Measurements from ENCODE around the gene CFAP68. TPM values are rescaled to one million over a fixed set of nuclear protein-coding genes. Genes with fewer than 3 reads are reported as not detected.

Gene CFAP68
- total RNA-seq, 6 experiments from 2014 or later = 10.6 to 22.9 (median 15.7) TPM

DNA sequence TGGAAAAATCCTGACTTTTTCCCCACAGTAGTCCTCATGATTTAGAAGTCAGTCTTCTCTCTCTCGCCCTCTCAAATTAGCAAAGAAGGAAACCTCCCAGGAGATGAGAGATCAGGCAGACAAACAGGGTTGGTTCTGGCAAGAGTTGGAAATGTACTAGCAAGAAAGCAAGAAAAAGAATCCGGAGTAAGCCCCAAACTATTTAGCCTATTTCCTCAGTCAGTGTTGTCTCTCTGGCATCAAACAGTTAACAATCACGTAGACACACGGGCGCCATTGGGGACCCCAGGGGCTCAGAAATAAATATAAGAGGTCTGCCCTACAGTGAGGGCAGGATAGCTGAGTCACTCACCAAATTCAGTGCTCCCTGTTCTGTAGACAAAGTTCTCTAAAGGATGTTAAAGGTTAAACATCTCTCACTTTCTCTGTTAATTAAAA is 44.0 kb downstream of the CFAP68 start:
- no peaks in the 10 kb centered on the region for H3K27me3 ChIP-seq
- no peak for ATAC-seq
- no peak overlapping the region for H3K4me3 ChIP-seq
- 46% methylated on average over 5 of the region's 5 CpGs for WGBS (ENCODE audit: insufficient coverage, low coverage, low lambda C conversion rate, missing lambda C conversion rate)
- DNase-seq = no peak
- peak overlapping the region; percentile 25 to 84 (median 35) for H3K27ac ChIP-seq
- H3K4me1 ChIP-seq = peaks cover 0 to 57% (median 9%) of the 10 kb centered on the region in 4 donors
- intact Hi-C loops (cut with DNase I) = no loop called here
- TF ChIP-seq, protein P1, sequence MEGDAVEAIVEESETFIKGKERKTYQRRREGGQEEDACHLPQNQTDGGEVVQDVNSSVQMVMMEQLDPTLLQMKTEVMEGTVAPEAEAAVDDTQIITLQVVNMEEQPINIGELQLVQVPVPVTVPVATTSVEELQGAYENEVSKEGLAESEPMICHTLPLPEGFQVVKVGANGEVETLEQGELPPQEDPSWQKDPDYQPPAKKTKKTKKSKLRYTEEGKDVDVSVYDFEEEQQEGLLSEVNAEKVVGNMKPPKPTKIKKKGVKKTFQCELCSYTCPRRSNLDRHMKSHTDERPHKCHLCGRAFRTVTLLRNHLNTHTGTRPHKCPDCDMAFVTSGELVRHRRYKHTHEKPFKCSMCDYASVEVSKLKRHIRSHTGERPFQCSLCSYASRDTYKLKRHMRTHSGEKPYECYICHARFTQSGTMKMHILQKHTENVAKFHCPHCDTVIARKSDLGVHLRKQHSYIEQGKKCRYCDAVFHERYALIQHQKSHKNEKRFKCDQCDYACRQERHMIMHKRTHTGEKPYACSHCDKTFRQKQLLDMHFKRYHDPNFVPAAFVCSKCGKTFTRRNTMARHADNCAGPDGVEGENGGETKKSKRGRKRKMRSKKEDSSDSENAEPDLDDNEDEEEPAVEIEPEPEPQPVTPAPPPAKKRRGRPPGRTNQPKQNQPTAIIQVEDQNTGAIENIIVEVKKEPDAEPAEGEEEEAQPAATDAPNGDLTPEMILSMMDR (IDR thresholded peaks at IDR 0.05) = no peak
- TF ChIP-seq POLR2A (IDR thresholded peaks at IDR 0.05) = no peak
- no peaks in the 10 kb centered on the region for H3K36me3 ChIP-seq
- no peaks in the 10 kb centered on the region for H3K9me3 ChIP-seq

DNA sequence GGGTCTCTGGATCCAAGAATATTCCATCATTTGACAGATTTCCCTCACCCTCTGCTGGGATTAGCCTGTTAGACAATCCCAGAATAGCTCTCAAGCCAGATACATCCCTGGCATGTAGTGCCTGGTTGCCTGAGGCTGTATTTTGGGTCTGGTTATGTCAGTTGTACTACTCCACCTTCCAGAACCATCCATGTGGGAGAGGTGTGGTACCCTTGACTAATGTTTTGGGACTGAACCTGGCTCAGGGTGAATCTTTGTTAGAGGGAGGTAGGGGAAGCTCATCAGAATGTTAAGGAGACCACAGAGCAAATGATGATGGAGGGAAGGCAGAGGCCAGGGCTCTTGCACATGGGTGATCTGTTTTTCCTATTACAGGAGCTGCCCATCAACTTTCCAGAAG is 44.6 kb downstream of the CFAP68 start:
- H3K27ac ChIP-seq = peak overlapping the region in 2 of 3 donors; percentile 35 to 84
- ATAC-seq (no peak), DNase-seq (no peak)
- TF ChIP-seq, protein P1 (IDR thresholded peaks at IDR 0.05) = no peak
- no peak for TF ChIP-seq POLR2A (IDR thresholded peaks at IDR 0.05)
- no peaks in the 10 kb centered on the region for H3K36me3 ChIP-seq
- H3K27me3 ChIP-seq = no peaks in the 10 kb centered on the region
- H3K4me3 ChIP-seq = no peak overlapping the region
- intact Hi-C loops (cut with DNase I) = no loop called here
- H3K4me1 ChIP-seq = peaks cover 0 to 57% (median 9%) of the 10 kb centered on the region in 4 donors
- no peaks in the 10 kb centered on the region for H3K9me3 ChIP-seq

DNA sequence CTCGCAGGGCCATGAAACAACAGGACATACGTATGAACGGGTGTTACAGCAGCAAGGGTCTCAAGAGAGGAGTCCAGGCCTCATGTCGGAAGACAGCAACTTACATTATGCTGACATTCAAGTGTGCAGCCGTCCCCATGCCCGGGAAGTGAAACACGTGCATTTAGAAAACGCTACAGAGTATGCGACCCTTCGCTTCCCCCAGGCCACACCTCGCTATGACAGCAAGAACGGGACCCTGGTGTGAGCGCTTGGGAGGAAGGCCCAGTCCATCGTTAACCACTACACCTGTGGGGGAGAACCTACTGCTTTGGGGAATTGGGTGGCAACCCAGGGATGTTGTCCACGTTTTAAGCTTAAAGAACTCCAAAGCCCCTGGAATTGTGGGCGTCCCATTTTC is 46.6 kb downstream of the CFAP68 start:
- TF ChIP-seq, protein P1 (IDR thresholded peaks at IDR 0.05) = no peak
- TF ChIP-seq POLR2A (IDR thresholded peaks at IDR 0.05) = no peak
- WGBS (ENCODE audit: insufficient coverage, low coverage, low lambda C conversion rate, missing lambda C conversion rate) = 90% methylated on average over 2 of the region's 16 CpGs
- ATAC-seq (no peak), DNase-seq (no peak)
- Histone ChIP-seq H3K27ac (peak overlapping the region in 2 of 3 donors; percentile 70 to 84), H3K4me3 (no peak overlapping the region), H3K4me1 (peaks cover 0 to 60% (median 9%) of the 10 kb centered on the region in 4 donors), H3K27me3 (no peaks in the 10 kb centered on the region), H3K36me3 (no peaks in the 10 kb centered on the region), H3K9me3 (no peaks in the 10 kb centered on the region)
- intact Hi-C loops (cut with DNase I) = no loop called here

DNA sequence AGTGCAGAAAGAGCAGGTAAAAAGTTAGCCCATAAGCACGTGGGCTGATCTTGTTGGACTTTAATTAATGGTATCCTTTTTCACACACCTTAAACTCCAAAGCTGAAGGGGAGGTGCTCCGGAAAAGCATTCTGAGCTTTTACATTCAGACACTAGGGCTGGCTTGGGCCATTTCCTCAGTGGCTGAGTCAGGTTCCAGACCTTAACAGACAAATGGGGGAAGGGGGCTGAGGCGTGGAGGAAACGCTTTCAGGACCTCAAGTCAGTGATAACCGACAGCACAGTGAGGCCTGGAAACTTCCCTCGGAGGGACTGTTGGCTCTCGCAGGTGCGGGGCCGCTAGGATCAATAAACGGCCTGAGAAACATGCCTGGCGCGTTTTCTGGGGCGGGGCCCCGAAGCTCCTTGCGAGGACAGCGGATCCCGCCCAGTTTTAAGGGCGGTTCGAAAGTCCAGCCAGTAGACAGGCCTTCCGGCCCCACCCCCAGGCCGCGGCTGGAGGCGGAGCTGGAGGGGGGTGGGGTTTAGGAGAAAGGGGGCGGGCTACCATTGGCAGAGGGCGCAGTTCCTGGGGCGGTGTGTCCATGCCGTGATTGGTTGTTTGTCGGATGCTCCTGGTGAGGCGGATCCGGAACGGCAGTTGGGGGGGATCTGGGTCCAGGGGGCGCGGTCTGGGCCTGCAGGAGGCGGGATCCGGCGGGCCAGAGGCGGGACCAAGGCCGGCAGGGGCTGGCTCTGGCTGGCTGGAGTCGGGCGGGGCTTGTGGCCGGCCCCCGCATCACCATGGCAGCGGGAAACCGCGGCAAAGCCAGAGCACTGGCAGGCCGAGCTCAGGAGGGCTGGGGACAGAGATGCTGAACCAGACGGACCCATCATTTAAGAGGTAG is 47.4 kb downstream of the CFAP68 start:
- WGBS (ENCODE audit: insufficient coverage, low coverage, low lambda C conversion rate, missing lambda C conversion rate) = 0% methylated on average over 16 of the region's 47 CpGs
- peaks cover 0 to 61% (median 9%) of the 10 kb centered on the region in 4 donors for H3K4me1 ChIP-seq

More for the DNA sequence above, 47.4 kb downstream of the CFAP68 start:
- H3K36me3 ChIP-seq = no peaks in the 10 kb centered on the region
- TF ChIP-seq, protein P1 (IDR thresholded peaks at IDR 0.05) = no peak
- TF ChIP-seq POLR2A (IDR thresholded peaks at IDR 0.05) = peak; percentile 29
- DNase-seq = peak; percentile 98
- intact Hi-C loops (cut with DNase I) = no loop called here
- peak overlapping the region; percentile 2 to 29 (median 14) for H3K4me3 ChIP-seq
- no peaks in the 10 kb centered on the region for H3K9me3 ChIP-seq
- peak; percentile 89 to 97 (median 91) for ATAC-seq
- H3K27ac ChIP-seq = peak overlapping the region; percentile 70 to 84 (median 77)
- no peaks in the 10 kb centered on the region for H3K27me3 ChIP-seq
